Activated T-helper 9 cell treated with anti-CD3 and anti-CD28 coated beads, Interleukin-2, amount 50 U/mL, for 16 hours (primary cell): Measurements from ENCODE around the gene ZNF662.

Experiments used
- DNase-seq: peaks from one replicate; pipeline ENCODE4 v3.0.0-alpha.2; 2020; ENCODE audit warnings: low read depth

The ZNF662 gene

DNA sequence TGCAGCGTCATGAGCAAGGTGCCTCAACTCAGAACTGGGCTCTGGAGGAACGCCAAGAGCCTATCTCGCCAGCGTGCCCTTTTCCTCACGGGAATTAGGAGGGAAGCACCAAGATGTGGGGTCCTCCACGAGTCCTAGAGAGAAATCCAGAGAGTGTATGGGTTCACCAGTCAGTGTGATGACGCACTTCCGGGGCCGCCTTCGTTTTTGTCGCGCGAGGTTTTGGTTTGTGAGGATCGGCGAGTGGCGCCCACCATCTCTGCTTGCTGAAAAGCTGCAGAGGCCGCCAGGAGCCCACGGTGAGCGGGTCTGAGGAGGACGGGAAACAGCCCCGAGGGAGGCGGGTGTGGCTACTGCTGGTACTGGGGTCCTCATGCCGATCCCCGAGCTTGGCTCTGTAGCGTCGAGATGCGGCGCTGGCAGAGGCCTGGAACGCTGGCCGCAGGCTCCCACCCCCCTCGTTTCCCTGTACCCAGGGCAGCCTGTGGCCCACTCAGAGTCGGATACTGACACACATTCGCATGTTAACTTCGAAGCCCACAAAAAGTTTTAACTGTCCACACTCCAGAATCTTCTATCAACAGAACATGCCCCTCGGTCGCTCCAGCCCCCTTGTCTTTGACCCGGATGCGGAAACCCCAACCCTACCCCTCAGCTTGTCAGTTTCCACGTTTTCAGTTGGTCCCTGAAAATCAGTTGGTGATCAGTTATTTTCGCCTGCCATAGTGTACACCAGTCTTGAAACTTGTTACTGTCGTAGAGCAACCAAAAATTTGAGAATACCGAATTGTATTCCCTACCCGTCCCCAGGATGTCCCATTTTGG lies 30.4 kb downstream of the ZNF662 start:
- no peak for DNase-seq

DNA sequence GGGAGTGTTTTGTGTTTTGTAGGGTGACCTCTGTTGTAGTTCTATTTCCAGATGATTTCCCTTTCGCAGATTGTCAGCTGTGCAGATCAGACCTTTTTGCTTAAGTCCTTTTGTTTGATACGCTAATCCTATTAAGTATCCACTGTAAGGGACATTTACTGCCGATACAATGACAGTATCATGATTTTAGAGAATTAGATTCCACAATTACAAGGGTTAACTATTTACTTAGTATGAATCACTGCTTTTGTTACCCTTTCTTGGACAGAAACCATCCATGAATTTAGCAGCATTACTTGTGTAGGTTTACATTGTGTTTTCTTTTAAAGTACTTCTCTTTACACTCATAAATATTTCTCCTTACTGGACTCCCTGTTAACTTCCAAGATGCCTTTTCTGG lies 31.4 kb downstream of the ZNF662 start:
- no peak for DNase-seq

DNA sequence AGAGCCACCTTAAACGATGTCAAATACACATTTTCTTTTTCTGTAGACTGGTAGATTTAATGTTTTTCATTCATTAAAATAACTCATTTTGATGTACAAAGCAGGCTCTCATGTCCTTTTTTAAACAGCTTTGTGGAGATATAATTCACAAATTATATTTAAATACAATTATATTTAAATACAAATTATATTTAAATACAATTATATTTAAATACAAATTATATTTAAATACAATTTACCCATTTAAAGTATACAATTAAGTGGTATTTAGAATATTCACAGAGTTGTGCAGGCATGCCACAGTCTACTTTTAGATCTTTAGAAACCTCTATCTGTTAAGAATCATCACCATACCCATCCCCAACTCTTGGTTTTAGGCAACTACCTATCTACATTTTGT lies 36.8 kb downstream of the ZNF662 start:
- DNase-seq = no peak

DNA sequence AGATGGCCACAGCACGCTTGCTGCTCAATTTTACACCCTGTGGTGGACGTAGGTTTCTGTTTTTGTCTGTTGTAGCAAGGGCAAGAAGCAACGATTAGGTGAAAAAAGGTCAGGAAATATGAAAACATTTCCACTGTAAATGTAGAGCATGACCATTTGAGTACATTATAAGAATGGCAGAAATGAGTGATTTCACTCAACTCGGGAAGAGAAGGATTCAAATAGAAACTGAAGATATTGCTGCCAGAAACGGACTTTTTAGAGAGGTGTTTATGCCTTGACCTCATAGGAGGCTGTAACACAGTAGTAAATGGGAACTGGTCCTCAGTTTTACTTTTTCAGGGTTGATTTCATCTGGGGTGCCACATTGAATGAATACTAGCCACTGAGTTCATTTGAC lies 40.1 kb downstream of the ZNF662 start:
- no peak for DNase-seq

DNA sequence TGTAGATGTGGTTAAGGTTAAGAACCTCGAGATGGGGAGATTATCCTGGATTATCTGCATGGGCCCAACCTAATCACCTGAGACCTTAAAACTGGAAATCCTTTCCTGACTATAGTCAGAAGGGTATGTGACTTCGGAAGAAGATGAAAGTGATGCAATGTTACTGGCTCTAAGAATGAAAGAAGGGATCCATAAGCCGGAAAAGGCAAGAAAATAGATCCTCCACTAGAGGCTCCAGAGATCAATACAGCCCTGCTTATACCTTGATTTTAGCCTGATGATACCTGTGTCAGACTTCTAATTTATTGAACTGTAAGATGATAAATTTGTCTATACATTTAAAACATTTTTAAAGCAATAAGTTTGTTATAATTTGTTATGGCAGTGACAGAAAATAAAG lies 51.6 kb downstream of the ZNF662 start:
- DNase-seq = no peak

DNA sequence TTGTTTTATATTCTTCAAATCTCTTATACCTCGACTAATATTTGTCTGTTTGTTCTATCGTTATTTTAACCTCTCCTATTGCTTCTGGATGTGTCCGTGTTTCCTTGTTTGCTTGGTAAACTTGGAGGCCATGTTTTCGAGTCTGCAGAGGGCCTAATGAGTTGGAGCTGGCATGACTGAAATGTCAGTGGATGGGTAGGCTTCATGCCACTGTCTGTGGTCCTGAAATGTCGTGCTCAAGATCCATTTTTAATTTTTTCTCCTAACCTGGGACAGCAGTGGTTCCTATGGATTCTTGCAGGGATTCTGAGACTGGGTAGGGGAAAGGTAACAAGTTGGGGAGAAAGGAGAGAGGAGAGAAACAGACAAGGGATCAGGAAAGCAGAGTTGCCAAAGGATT lies 54.3 kb downstream of the ZNF662 start:
- DNase-seq = no peak

DNA sequence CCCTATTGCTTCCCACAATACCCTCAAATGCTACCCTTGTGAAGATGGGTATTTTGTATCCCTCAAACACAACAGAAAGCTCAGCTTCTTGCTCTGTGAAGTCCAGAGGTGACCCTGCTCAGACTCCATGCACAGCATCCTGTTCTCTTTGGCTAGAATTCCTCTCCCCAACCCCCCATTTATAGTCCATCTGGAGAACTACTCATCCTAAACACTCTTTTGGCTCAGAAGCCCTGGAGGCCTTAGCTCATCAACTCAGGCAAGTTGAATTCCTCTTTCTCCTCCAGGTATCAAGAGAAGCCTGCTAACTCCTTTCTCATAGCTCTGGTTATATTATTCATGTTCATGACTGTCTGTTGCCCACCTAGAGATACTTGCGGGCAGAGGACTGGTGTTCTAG lies 54.8 kb downstream of the ZNF662 start:
- DNase-seq = no peak

DNA sequence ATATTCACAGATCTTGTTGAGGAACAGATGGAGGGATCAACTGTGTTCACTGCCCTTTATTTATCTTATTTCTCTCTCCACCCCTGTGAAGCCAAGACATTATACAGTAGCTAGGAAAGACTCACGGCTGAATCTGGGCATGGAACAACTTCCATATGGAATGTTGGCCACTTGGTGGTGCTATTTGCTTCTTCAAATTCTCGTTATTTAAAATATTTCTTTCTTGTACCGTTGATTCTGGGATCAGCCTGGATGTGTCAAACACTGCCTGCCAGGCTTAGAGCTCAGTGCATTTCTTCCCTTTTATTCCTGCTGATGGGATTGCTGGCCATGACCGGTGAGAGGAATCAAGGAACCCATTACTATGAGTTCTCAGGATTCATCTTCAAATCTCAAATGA lies 55.7 kb downstream of the ZNF662 start:
- DNase-seq = no peak

DNA sequence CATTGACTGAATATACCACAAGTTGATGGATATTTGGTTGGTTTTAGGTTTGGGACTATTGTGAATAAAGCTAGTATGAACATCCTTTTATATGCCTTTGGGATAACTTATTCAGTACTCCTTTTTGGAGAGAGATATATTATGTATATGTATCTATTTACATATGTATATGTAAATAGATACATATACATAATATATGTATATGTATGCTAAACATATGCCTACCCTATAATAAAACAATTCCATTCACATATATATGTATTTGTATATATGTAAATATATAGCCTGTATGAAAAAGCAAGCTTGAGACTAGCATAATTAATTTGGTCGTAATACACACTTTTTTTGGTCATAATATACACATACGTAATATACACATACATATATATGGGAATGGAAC lies 57.3 kb downstream of the ZNF662 start:
- no peak for DNase-seq

DNA sequence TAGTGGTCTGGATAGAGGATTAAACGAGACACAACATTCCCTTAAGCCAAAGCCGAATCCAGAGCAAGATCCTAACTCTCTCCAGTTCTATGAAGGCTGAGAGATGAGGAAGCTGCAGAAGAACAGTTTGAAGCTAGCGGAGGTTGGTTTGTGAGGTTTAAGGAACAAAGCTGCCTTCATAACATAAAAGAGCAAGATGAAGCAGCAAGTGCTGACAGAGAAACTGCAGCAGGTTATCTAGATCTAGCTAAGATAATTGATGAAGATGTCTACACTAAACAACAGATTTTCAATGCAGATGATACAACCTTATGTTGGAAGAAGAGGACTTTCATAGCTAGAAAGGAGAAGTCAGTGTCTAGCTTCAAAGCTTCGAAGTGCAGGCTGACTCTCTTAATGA lies 58.3 kb downstream of the ZNF662 start:
- DNase-seq = no peak
